ENCODE measurements around the gene MYO1B. TPM values are rescaled to one million over a fixed set of nuclear protein-coding genes. Genes with fewer than 3 reads are reported as not detected.

Gene MYO1B
- total and polyA plus RNA-seq, 2 of the 8 experiments (the other 6 are each of a cell fraction or from before 2014, with no cell fraction given) = 15.5 to 61.2 TPM

DNA sequence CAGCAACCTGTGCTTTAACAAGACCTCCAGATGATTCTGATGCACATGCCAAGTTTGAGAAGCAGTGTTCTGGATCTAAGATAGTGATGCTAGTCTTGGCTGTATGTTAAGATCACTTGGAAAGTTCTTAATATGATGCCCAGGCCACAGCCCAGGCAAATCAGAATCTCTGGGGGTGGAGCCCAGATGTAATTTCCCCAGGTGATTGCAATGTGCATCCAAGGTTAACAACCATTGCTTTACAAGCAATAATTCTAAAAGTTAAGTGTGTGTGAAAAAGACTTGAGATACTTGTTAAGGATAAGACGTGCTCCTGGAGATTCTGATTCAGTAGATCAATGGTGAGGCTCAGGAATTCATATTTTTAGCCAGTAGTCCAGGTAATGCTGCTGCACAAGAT, 44.3 kb upstream of the MYO1B start:
- Histone ChIP-seq H4K20me1 (replicated peaks in 1 of 2; ENCODE audit: control insufficient read depth in 1 of 2, insufficient read depth in 2 of 2, low read length in 2 of 2) (no peaks in the 10 kb centered on the region), H3K79me1 (ENCODE audit: low read depth, low read length) (no peaks in the 10 kb centered on the region), H4K8ac (ENCODE audit: extremely low read depth, insufficient read depth, low read length) (no peak overlapping the region), H4K91ac (replicated peaks; ENCODE audit: insufficient read length, low read length) (no peak overlapping the region), H2BK12ac (ENCODE audit: low read depth, low read length) (no peak overlapping the region), H3K9me3 (ENCODE audit: insufficient read depth in 2 of 2, low read depth in 1 of 2, low read length in 1 of 2) (no peaks in the 10 kb centered on the region), H4K5ac (ENCODE audit: insufficient read length, low read depth, low read length) (no peak overlapping the region), H2BK120ac (replicated peaks; ENCODE audit: low read depth, low read length) (no peak overlapping the region), H3K4me1 (replicated peaks in 1 of 4; ENCODE audit: control insufficient read depth in 3 of 4, insufficient read depth in 4 of 4, low read length in 3 of 4) (no peaks in the 10 kb centered on the region), H2BK5ac (ENCODE audit: low read depth, low read length) (no peak overlapping the region), H2AFZ (ENCODE audit: low read length) (no peak overlapping the region), H2AK5ac (ENCODE audit: low read depth, low read length) (no peak overlapping the region), H3K27me3 (replicated peaks in 1 of 4; ENCODE audit: control insufficient read depth in 3 of 4, extremely low read depth in 1 of 4, insufficient read depth in 3 of 4, low read length in 3 of 4) (no peaks in the 10 kb centered on the region), H3K56ac (replicated peaks; ENCODE audit: insufficient read length, low read depth, low read length) (no peak overlapping the region), H3K4ac (replicated peaks; ENCODE audit: insufficient read length, low read depth, low read length) (no peak overlapping the region), H3K23ac (ENCODE audit: insufficient read length) (no peak overlapping the region), H3K14ac (ENCODE audit: insufficient read length) (no peak overlapping the region), H3K4me2 (ENCODE audit: insufficient read depth in 1 of 2, low read depth in 2 of 2, low read length in 2 of 2) (no peak overlapping the region), H3K4me3 (ENCODE audit: extremely low read depth in 1 of 4, insufficient read depth in 2 of 4, low read depth in 3 of 4, low read length in 4 of 4) (no peak overlapping the region), H2BK15ac (ENCODE audit: low read length) (no peak overlapping the region), H3K9ac (replicated peaks in 1 of 4; ENCODE audit: extremely low read depth in 1 of 4, low read depth in 3 of 4, low read length in 3 of 4) (no peak overlapping the region), H3K79me2 (ENCODE audit: control insufficient read depth in 1 of 2, insufficient read depth in 2 of 2, low read length in 2 of 2) (no peaks in the 10 kb centered on the region), H3K27ac (ENCODE audit: low read depth, low read length) (no peak overlapping the region), H3K36me3 (ENCODE audit: control insufficient read depth in 2 of 4, insufficient read depth in 4 of 4, low read length in 3 of 4) (no peaks in the 10 kb centered on the region), H2BK20ac (ENCODE audit: low read length) (no peak overlapping the region), H3K23me2 (ENCODE audit: low read depth, low read length) (no peaks in the 10 kb centered on the region), H3K18ac (ENCODE audit: extremely low read depth, low read length) (no peak overlapping the region)
- FAIRE-seq (no peak), DNase-seq (ENCODE audit: low read depth in 1 of 2, low spot score in 2 of 2) (no peak)
- ChIA-PET CTCF (ENCODE audit: partially characterized antibody) (interaction anchor here (0.6 kb wide), 1 partner anchor 412 kb away, joined by 4 read pairs; no protein-coding TSS in a partner anchor), POLR2A (ENCODE audit: partially characterized antibody) (no interaction called here)
- 89% methylated on average over 1 of the region's 1 CpG; no CpG with 5 or more reads in 1 of the 2 experiments for WGBS, 2 experiments (ENCODE audit: extremely low coverage in 1 of 2, insufficient coverage in 1 of 2, insufficient read length in 1 of 2, insufficient replicate concordance in 2 of 2, low coverage in 1 of 2, low lambda C conversion rate in 2 of 2, missing lambda C conversion rate in 1 of 2)
- TF ChIP-seq EP300 (IDR thresholded peaks at IDR 0.05; ENCODE audit: borderline replicate concordance in 1 of 2, low read depth in 2 of 2, low read length in 2 of 2) (no peak), CTBP2 (IDR thresholded peaks at IDR 0.05; ENCODE audit: borderline replicate concordance, insufficient read depth, insufficient read length, low read length) (no peak), NRF1 (IDR thresholded peaks at IDR 0.05; ENCODE audit: low read depth, low read length) (no peak), TAF7 (optimal IDR thresholded peaks at IDR 0.05; ENCODE audit: borderline replicate concordance, low read depth, low read length) (no peak)

Data from H1 (cell line).